Vagina (tissue), 2 donors: ENCODE results near the gene CNOT6. TPM values are rescaled to one million over a fixed set of nuclear protein-coding genes. Genes with fewer than 3 reads are reported as not detected.
A peak's percentile ranks its signal among the peaks of the same experiment; 100 is the strongest.

Experiments
- DNase-seq, 2 donors: peaks; one replicate each; pipeline ENCODE4 v3.0.0-alpha.2; 2017; ENCODE audit errors: extremely low spot score in 2 of 2
- H3K27ac ChIP-seq: fragments of 200-600 bp; sonication (generic); one replicate; pipeline ENCODE4 v1.5.1; 2019
- H3K27me3 ChIP-seq: fragments of 200-600 bp; sonication (generic); one replicate; pipeline ENCODE4 v1.5.1; 2019
- H3K36me3 ChIP-seq, 2 donors: fragments of 200-600 bp; sonication (generic); one replicate each; pipeline ENCODE4 v1.5.1; 2017 to 2019
- H3K4me1 ChIP-seq: fragments of 200-600 bp; sonication (generic); one replicate; pipeline ENCODE4 v1.5.1; 2019
- H3K4me3 ChIP-seq, 2 donors: fragments of 200-600 bp; sonication (generic); 1 replicate in 1 of 2; 2 replicates in 1 of 2; pipeline ENCODE4 v1.5.1; 2016 to 2019
- H3K9me3 ChIP-seq: fragments of 200-600 bp; sonication (generic); one replicate; pipeline ENCODE4 v1.5.1; 2019
- CTCF ChIP-seq, 3 experiments: fragments of 450-650 bp in 2 of 3; fragments of 200-600 bp in 1 of 3; sonication (generic) in 1 of 3; IDR thresholded peaks; one replicate each; pipeline ENCODE4 v1.5.1; 2017 to 2019; ENCODE audit warnings: antibody characterized with exemption in 3 of 3, mild to moderate bottlenecking in 2 of 3, moderate library complexity in 2 of 3
- POLR2A ChIP-seq, 2 donors: fragments of 450-650 bp; IDR thresholded peaks; one replicate each; pipeline ENCODE4 v1.6.1; 2017; ENCODE audit warnings: antibody characterized with exemption in 2 of 2, mild to moderate bottlenecking in 2 of 2, moderate library complexity in 2 of 2
- POLR2AphosphoS5 ChIP-seq, 2 donors: sonication (generic); formaldehyde crosslinking; IDR thresholded peaks; one replicate each; pipeline ENCODE4 v1.9.0; 2017; ENCODE audit warnings: antibody characterized with exemption in 2 of 2, mild to moderate bottlenecking in 2 of 2, low read depth in 1 of 2; ENCODE audit not compliant: insufficient read depth in 1 of 2
- intact Hi-C: fragments of 100-400 bp; cut with DNase I; formaldehyde crosslinking; loops from one replicate; pipeline ENCODE4 v1.15.1; 2023
- total RNA-seq: library from RNA; depleted of rRNA; stranded (reverse); fragments of >200 nt; gene quantifications from one replicate; pipeline ENCODE4 v1.2.3, GENCODE V29; 2016

Gene CNOT6
- total RNA-seq, 1 donor from 2014 or later: 21.4 TPM

- DNase-seq: peak in 1 of 2 donors; percentile 65
- TF ChIP-seq POLR2A (IDR thresholded peaks at IDR 0.05) (no peak), CTCF (IDR thresholded peaks at IDR 0.05) (no peak), POLR2AphosphoS5 (IDR thresholded peaks at IDR 0.05; ENCODE audit: insufficient read depth in 1 of 2, low read depth in 1 of 2) (no peak)
- intact Hi-C loops: no loop called here
- H3K4me3 ChIP-seq: no peak overlapping the region
- no peaks in the 10 kb centered on the region for H3K9me3 ChIP-seq
- H3K27ac ChIP-seq: no peak overlapping the region
- no peaks in the 10 kb centered on the region for H3K36me3 ChIP-seq
- H3K4me1 ChIP-seq: peaks cover 19% of the 10 kb centered on the region
- H3K27me3 ChIP-seq: peaks cover 6% of the 10 kb centered on the region
Observed at GRCh38 chr5:180594311-180595045, 100.3 kb downstream of the CNOT6 start.

- H3K27ac ChIP-seq: no peak overlapping the region
- TF ChIP-seq POLR2AphosphoS5 (IDR thresholded peaks at IDR 0.05; ENCODE audit: insufficient read depth in 1 of 2, low read depth in 1 of 2) (no peak), CTCF (IDR thresholded peaks at IDR 0.05) (no peak), POLR2A (IDR thresholded peaks at IDR 0.05) (no peak)
Observed at GRCh38 chr5:180595046-180595379, 100.8 kb downstream of the CNOT6 start.

GRCh38 chr5:180595381-180596114 is 101.4 kb downstream of the CNOT6 start:
- no peak overlapping the region for H3K27ac ChIP-seq
- H3K4me1 ChIP-seq: peaks cover 12% of the 10 kb centered on the region
- no peaks in the 10 kb centered on the region for H3K27me3 ChIP-seq
- H3K4me3 ChIP-seq: no peak overlapping the region
- H3K36me3 ChIP-seq: no peaks in the 10 kb centered on the region
- TF ChIP-seq CTCF (IDR thresholded peaks at IDR 0.05) (no peak), POLR2AphosphoS5 (IDR thresholded peaks at IDR 0.05; ENCODE audit: insufficient read depth in 1 of 2, low read depth in 1 of 2) (no peak)
- intact Hi-C loops: no loop called here
- no peaks in the 10 kb centered on the region for H3K9me3 ChIP-seq
- DNase-seq: peak in 1 of 2 donors; percentile 76

More at GRCh38 chr5:180595046-180595379, 100.8 kb downstream of the CNOT6 start:
- Histone ChIP-seq H3K36me3 (no peaks in the 10 kb centered on the region), H3K4me3 (no peak overlapping the region), H3K4me1 (peaks cover 17% of the 10 kb centered on the region), H3K27me3 (peaks cover 3% of the 10 kb centered on the region), H3K9me3 (no peaks in the 10 kb centered on the region)
- intact Hi-C loops: no loop called here
- DNase-seq: no peak

- H3K27me3 ChIP-seq: no peaks in the 10 kb centered on the region
- H3K4me1 ChIP-seq: peaks cover 6% of the 10 kb centered on the region
- DNase-seq: no peak
- no peak overlapping the region for H3K4me3 ChIP-seq
- intact Hi-C loops: no loop called here
- no peaks in the 10 kb centered on the region for H3K36me3 ChIP-seq
- no peak for TF ChIP-seq POLR2AphosphoS5 (IDR thresholded peaks at IDR 0.05; ENCODE audit: insufficient read depth in 1 of 2, low read depth in 1 of 2)
- no peak for TF ChIP-seq POLR2A (IDR thresholded peaks at IDR 0.05)
- no peak for TF ChIP-seq CTCF (IDR thresholded peaks at IDR 0.05)
- no peak overlapping the region for H3K27ac ChIP-seq
- no peaks in the 10 kb centered on the region for H3K9me3 ChIP-seq
Observed at GRCh38 chr5:180596115-180596667, 102.0 kb downstream of the CNOT6 start.
